HG03280 (cell line): ENCODE data around the gene RC3H1.
"Not testable (repeated sequence)": the region's sequence is repeated elsewhere in the genome, so short reads cannot be mapped to it uniquely, and the experiment has no call there.

ENCODE experiments used
- ATAC-seq: cut with Tn5 transposase; IDR thresholded peaks from one replicate; pipeline ENCODE4 v1.9.1; 2021; ENCODE audit warnings: mild to moderate bottlenecking, moderate library complexity; ENCODE audit not compliant: unreplicated experiment

Gene RC3H1

GRCh38 chr1:174022976-174023277, 770 bp upstream of the RC3H1 start:
- no peak for ATAC-seq

GRCh38 chr1:174021591-174022079, 522 bp downstream of the RC3H1 start:
- peak; percentile 42 for ATAC-seq

- no peak for ATAC-seq
These were observed 3.6 kb downstream of the RC3H1 start for GRCh38 chr1:174018565-174018964.

- no peak for ATAC-seq
These were observed 4.8 kb downstream of the RC3H1 start for GRCh38 chr1:174017231-174017970.

- no peak for ATAC-seq
These were observed 8.2 kb downstream of the RC3H1 start for GRCh38 chr1:174013864-174014418.

GRCh38 chr1:174008979-174009378, 13.2 kb downstream of the RC3H1 start:
- no peak for ATAC-seq

GRCh38 chr1:174008269-174008668, 13.9 kb downstream of the RC3H1 start:
- no peak for ATAC-seq

GRCh38 chr1:174007851-174008250, 14.3 kb downstream of the RC3H1 start:
- no peak for ATAC-seq

GRCh38 chr1:174005032-174005431, 17.1 kb downstream of the RC3H1 start:
- peak; percentile 83 for ATAC-seq

GRCh38 chr1:174003867-174004266, 18.3 kb downstream of the RC3H1 start:
- no peak for ATAC-seq

GRCh38 chr1:174001573-174001972, 20.6 kb downstream of the RC3H1 start:
- no peak for ATAC-seq

- ATAC-seq = no peak
These were observed 21.8 kb downstream of the RC3H1 start for GRCh38 chr1:174000371-174000770.

- ATAC-seq = no peak
These were observed 24.4 kb downstream of the RC3H1 start for GRCh38 chr1:173997791-173998190.

- no peak for ATAC-seq
These were observed 25.2 kb downstream of the RC3H1 start for GRCh38 chr1:173996995-173997394.

GRCh38 chr1:173995475-173995874, 26.7 kb downstream of the RC3H1 start:
- no peak for ATAC-seq

- ATAC-seq = not testable (repeated sequence)
These were observed 28.2 kb downstream of the RC3H1 start for GRCh38 chr1:173993948-173994347.

- no peak for ATAC-seq
These were observed 34.1 kb downstream of the RC3H1 start for GRCh38 chr1:173988068-173988467.

GRCh38 chr1:173986951-173987350, 35.2 kb downstream of the RC3H1 start:
- no peak for ATAC-seq

- ATAC-seq = no peak
These were observed 51.9 kb downstream of the RC3H1 start for GRCh38 chr1:173970252-173970651.

- not testable (repeated sequence) for ATAC-seq
These were observed 56.3 kb downstream of the RC3H1 start for GRCh38 chr1:173965896-173966295.

- ATAC-seq = no peak
These were observed 58.7 kb downstream of the RC3H1 start for GRCh38 chr1:173963477-173963876.

- ATAC-seq = no peak
These were observed 61.5 kb downstream of the RC3H1 start for GRCh38 chr1:173960625-173961024.

GRCh38 chr1:173954179-173954578, 68.0 kb downstream of the RC3H1 start:
- no peak for ATAC-seq
